Stimulated activated CD8-positive, alpha-beta memory T cell treated with anti-CD3 and anti-CD28 coated beads, Interleukin-15, amount 100 ng/mL, for 48 hours (primary cell): ENCODE results near the gene EFHD1.
"Not testable (repeated sequence)": the region's sequence is repeated elsewhere in the genome, so short reads cannot be mapped to it uniquely, and the experiment has no call there.

ENCODE experiments used
- DNase-seq, 2 donors: peaks; one replicate each; pipeline ENCODE4 v3.0.0-alpha.2; 2020; ENCODE audit warnings: low read depth in 2 of 2

EFHD1 gene

GRCh38 chr2:232693344-232693743 lies 59.9 kb downstream of the EFHD1 start:
- DNase-seq = no peak

- DNase-seq = no peak
Observed at GRCh38 chr2:232696609-232697058, 63.2 kb downstream of the EFHD1 start.

- peak; percentile 89 to 91 for DNase-seq
Observed at GRCh38 chr2:232697059-232697806, 63.8 kb downstream of the EFHD1 start, which contains the start of gene GIGYF2. Gene GIGYF2 (plus strand): TSS chr2:232697331. CDS start chr2:232735198, 37,867 bp downstream.

- no peak for DNase-seq
Observed at GRCh38 chr2:232697807-232698110, 64.4 kb downstream of the EFHD1 start.

- no peak for DNase-seq
Observed at GRCh38 chr2:232698556-232699091, 65.2 kb downstream of the EFHD1 start.

- DNase-seq = no peak
Observed at GRCh38 chr2:232699110-232699509, 65.7 kb downstream of the EFHD1 start.

GRCh38 chr2:232700154-232700553 lies 66.8 kb downstream of the EFHD1 start:
- DNase-seq = no peak

- DNase-seq = no peak
Observed at GRCh38 chr2:232707076-232707475, 73.7 kb downstream of the EFHD1 start.

GRCh38 chr2:232713505-232713904 lies 80.1 kb downstream of the EFHD1 start:
- no peak for DNase-seq

GRCh38 chr2:232714969-232715368 lies 81.6 kb downstream of the EFHD1 start:
- no peak for DNase-seq

- not testable (repeated sequence) for DNase-seq
Observed at GRCh38 chr2:232720056-232720455, 86.7 kb downstream of the EFHD1 start.

GRCh38 chr2:232721261-232721660 lies 87.9 kb downstream of the EFHD1 start:
- no peak for DNase-seq

- DNase-seq = no peak
Observed at GRCh38 chr2:232721882-232722281, 88.5 kb downstream of the EFHD1 start.

GRCh38 chr2:232723027-232723426 lies 89.6 kb downstream of the EFHD1 start:
- DNase-seq = no peak

- no peak for DNase-seq
Observed at GRCh38 chr2:232728785-232729184, 95.4 kb downstream of the EFHD1 start.

GRCh38 chr2:232731470-232731869 lies 98.1 kb downstream of the EFHD1 start:
- DNase-seq = no peak
